ENCODE results near the gene IMMP2L. TPM values are rescaled to one million over a fixed set of nuclear protein-coding genes. Genes with fewer than 3 reads are reported as not detected.
"Not testable (repeated sequence)": the region's sequence is repeated elsewhere in the genome, so short reads cannot be mapped to it uniquely, and the experiment has no call there.

Gene IMMP2L
- total and polyA plus RNA-seq, 8 donors: 2.5 to 40.8 (median 20.0) TPM; not detected in 1

GRCh38 chr7:111074071-111074747 is 488.1 kb downstream of the IMMP2L start:
- peak in 1 of 2 donors; percentile 11 for DNase-seq
- Histone ChIP-seq H3K4me3 (no peak overlapping the region), H3K27me3 (no peaks in the 10 kb centered on the region), H3K27ac (no peak overlapping the region), H3K4me1 (peaks cover 0 to 4% (median 0%) of the 10 kb centered on the region in 4 donors), H3K9me3 (no peaks in the 10 kb centered on the region), H3K36me3 (no peaks in the 10 kb centered on the region)
- intact Hi-C loops (cut with DNase I; ENCODE audit: low total_unique reads): no loop called here
- TF ChIP-seq EP300 (IDR thresholded peaks at IDR 0.05) (no peak), POLR2AphosphoS5 (IDR thresholded peaks at IDR 0.05) (no peak), POLR2A (IDR thresholded peaks at IDR 0.05) (no peak), CTCF (IDR thresholded peaks at IDR 0.05) (no peak)
- WGBS, 5 donors: 66 to 87% (median 75%) methylated on average over 3 of the region's 3 CpGs

GRCh38 chr7:111072658-111073057 is 489.6 kb downstream of the IMMP2L start:
- H3K4me3 ChIP-seq; intact Hi-C loops (cut with DNase I; ENCODE audit: low total_unique reads); H3K27ac ChIP-seq; H3K27me3 ChIP-seq; DNase-seq; H3K4me1 ChIP-seq; H3K36me3 ChIP-seq; H3K9me3 ChIP-seq: not testable (repeated sequence)
- 90 to 96% (median 95%) methylated on average over 9 of the region's 9 CpGs for WGBS, 5 donors

- no peak overlapping the region for H3K27ac ChIP-seq
- no peak for TF ChIP-seq POLR2A (IDR thresholded peaks at IDR 0.05)
- no peak for TF ChIP-seq EP300 (IDR thresholded peaks at IDR 0.05)
- no peak for TF ChIP-seq POLR2AphosphoS5 (IDR thresholded peaks at IDR 0.05)
- no peak for TF ChIP-seq CTCF (IDR thresholded peaks at IDR 0.05)
Observed at GRCh38 chr7:111071556-111071955, 490.7 kb downstream of the IMMP2L start.

GRCh38 chr7:111068618-111069017 is 493.7 kb downstream of the IMMP2L start:
- Histone ChIP-seq H3K36me3 (no peaks in the 10 kb centered on the region), H3K4me1 (no peaks in the 10 kb centered on the region), H3K27ac (no peak overlapping the region), H3K9me3 (peaks cover 0 to 4% (median under 1%) of the 10 kb centered on the region in 4 donors), H3K4me3 (no peak overlapping the region), H3K27me3 (no peaks in the 10 kb centered on the region)
- TF ChIP-seq CTCF (IDR thresholded peaks at IDR 0.05) (no peak), POLR2AphosphoS5 (IDR thresholded peaks at IDR 0.05) (no peak), EP300 (IDR thresholded peaks at IDR 0.05) (no peak), POLR2A (IDR thresholded peaks at IDR 0.05) (no peak)
- WGBS, 5 donors: 69 to 78% (median 74%) methylated on average over 2 of the region's 2 CpGs
- intact Hi-C loops (cut with DNase I; ENCODE audit: low total_unique reads): no loop called here
- DNase-seq: no peak

More at GRCh38 chr7:111071556-111071955, 490.7 kb downstream of the IMMP2L start:
- Histone ChIP-seq H3K27me3 (no peaks in the 10 kb centered on the region), H3K9me3 (no peaks in the 10 kb centered on the region), H3K4me3 (no peak overlapping the region), H3K36me3 (no peaks in the 10 kb centered on the region), H3K4me1 (peaks cover 0 to 4% (median 0%) of the 10 kb centered on the region in 4 donors)
- no peak for DNase-seq
- intact Hi-C loops (cut with DNase I; ENCODE audit: low total_unique reads): no loop called here

- no peak overlapping the region for H3K4me3 ChIP-seq
- DNase-seq: no peak
- no peaks in the 10 kb centered on the region for H3K36me3 ChIP-seq
- intact Hi-C loops (cut with DNase I; ENCODE audit: low total_unique reads): no loop called here
- H3K4me1 ChIP-seq: no peaks in the 10 kb centered on the region
- 64 to 82% (median 71%) methylated on average over 2 of the region's 2 CpGs for WGBS, 5 donors
- no peaks in the 10 kb centered on the region for H3K27me3 ChIP-seq
- H3K27ac ChIP-seq: no peak overlapping the region
- TF ChIP-seq EP300 (IDR thresholded peaks at IDR 0.05) (no peak), CTCF (IDR thresholded peaks at IDR 0.05) (no peak), POLR2A (IDR thresholded peaks at IDR 0.05) (no peak), POLR2AphosphoS5 (IDR thresholded peaks at IDR 0.05) (no peak)
- peaks cover 0 to 13% (median 8%) of the 10 kb centered on the region in 4 donors for H3K9me3 ChIP-seq
Observed at GRCh38 chr7:111067682-111068081, 494.6 kb downstream of the IMMP2L start.
